Caco-2 (cell line): Measurements from ENCODE around the gene MAN1B1. TPM values are rescaled to one million over a fixed set of nuclear protein-coding genes. Genes with fewer than 3 reads are reported as not detected.

Experiments used
- BruUV-seq: library from RNA; stranded (reverse); fragments of 400-500 nt; replicated peaks from 2 replicates; lab custom pipeline; 2021; lab: Mats Ljungman, UMichigan
- CTCF ChIA-PET: fragments of 300-600 bp; sonication (Branson Sonifier 250); formaldehyde crosslinking; loops from one replicate; lab custom pipeline; 2022; ENCODE audit warnings: antibody characterized with exemption; lab: Charles Lee
- POLR2A ChIA-PET: fragments of 300-600 bp; sonication (Branson Sonifier 250); formaldehyde crosslinking; loops from one replicate; lab custom pipeline; 2022; ENCODE audit warnings: antibody characterized with exemption; lab: Charles Lee
- DNase-seq, 2 experiments: peaks; one replicate each; pipeline versions ENCODE4 v3.0.0 to v3.0.0-alpha.2; 2020 to 2022
- H3K27me3 ChIP-seq: replicated peaks from 2 replicates; pipeline ENCODE4 v1.6.0; 2011; ENCODE audit warnings: low read length; ENCODE audit not compliant: control insufficient read depth, insufficient read depth
- H3K36me3 ChIP-seq: 2 replicates; pipeline ENCODE4 v1.5.1; 2011; ENCODE audit warnings: low read length; ENCODE audit not compliant: control insufficient read depth, insufficient read depth
- H3K4me1 ChIP-seq: fragments of 250-450 bp; sonication (Bioruptor Pico); 2 replicates; pipeline ENCODE4 v1.5.1; 2020; ENCODE audit warnings: mild to moderate bottlenecking
- H3K4me3 ChIP-seq: 2 replicates; pipeline ENCODE4 v1.5.1; 2011; ENCODE audit warnings: low read depth, mild to moderate bottlenecking, control low read depth, low read length
- H3K9me3 ChIP-seq: fragments of 250-450 bp; sonication (Bioruptor Pico); 2 replicates; pipeline ENCODE4 v1.5.1; 2020; ENCODE audit warnings: mild to moderate bottlenecking, moderate library complexity
- H3K27ac Mint-ChIP-seq: one replicate; pipeline ENCODE4 v1.8.0; 2022; ENCODE audit warnings: mixed read lengths; ENCODE audit not compliant: unreplicated experiment
- H3K27me3 Mint-ChIP-seq: one replicate; pipeline ENCODE4 v1.8.0; 2022; ENCODE audit warnings: mixed read lengths; ENCODE audit not compliant: insufficient read depth, unreplicated experiment
- H3K36me3 Mint-ChIP-seq: one replicate; pipeline ENCODE4 v1.8.0; 2022; ENCODE audit warnings: mild to moderate bottlenecking, mixed read lengths; ENCODE audit not compliant: insufficient read depth, unreplicated experiment
- H3K4me1 Mint-ChIP-seq: one replicate; pipeline ENCODE4 v1.8.0; 2022; ENCODE audit warnings: low read depth, mixed read lengths; ENCODE audit not compliant: unreplicated experiment
- H3K4me3 Mint-ChIP-seq: one replicate; pipeline ENCODE4 v1.8.0; 2022; ENCODE audit warnings: mild to moderate bottlenecking, moderate library complexity, mixed read lengths; ENCODE audit not compliant: unreplicated experiment
- H3K9me3 Mint-ChIP-seq: one replicate; pipeline ENCODE4 v1.8.0; 2022; ENCODE audit warnings: mixed read lengths; ENCODE audit not compliant: unreplicated experiment
- intact Hi-C: fragments of 100-400 bp; cut with micrococcal nuclease; formaldehyde crosslinking; loops from one replicate; pipeline ENCODE4 v1.10.0; 2022; ENCODE audit not compliant: unreplicated experiment
- total RNA-seq: library from RNA; stranded (reverse); gene quantifications from 2 replicates; pipeline ENCODE4 v1.2.3, GENCODE V29; 2022
- TF ChIP-seq, protein P1 (sequence below), 2 experiments: fragments of 200-600 bp in 1 of 2; IDR thresholded peaks; 1 replicate in 1 of 2; 2 replicates in 1 of 2; pipeline versions ENCODE4 v1.5.1 to v1.8.0; 2011 to 2022; ENCODE audit warnings: antibody characterized with exemption in 1 of 2, control low read depth in 1 of 2, inconsistent platforms in 1 of 2, low read depth in 1 of 2, low read length in 1 of 2, mild to moderate bottlenecking in 1 of 2, moderate library complexity in 1 of 2; ENCODE audit not compliant: insufficient read depth in 1 of 2, severe bottlenecking in 1 of 2, unreplicated experiment in 1 of 2

Gene MAN1B1
- total RNA-seq, 1 experiment from 2014 or later: 57.7 TPM

DNA sequence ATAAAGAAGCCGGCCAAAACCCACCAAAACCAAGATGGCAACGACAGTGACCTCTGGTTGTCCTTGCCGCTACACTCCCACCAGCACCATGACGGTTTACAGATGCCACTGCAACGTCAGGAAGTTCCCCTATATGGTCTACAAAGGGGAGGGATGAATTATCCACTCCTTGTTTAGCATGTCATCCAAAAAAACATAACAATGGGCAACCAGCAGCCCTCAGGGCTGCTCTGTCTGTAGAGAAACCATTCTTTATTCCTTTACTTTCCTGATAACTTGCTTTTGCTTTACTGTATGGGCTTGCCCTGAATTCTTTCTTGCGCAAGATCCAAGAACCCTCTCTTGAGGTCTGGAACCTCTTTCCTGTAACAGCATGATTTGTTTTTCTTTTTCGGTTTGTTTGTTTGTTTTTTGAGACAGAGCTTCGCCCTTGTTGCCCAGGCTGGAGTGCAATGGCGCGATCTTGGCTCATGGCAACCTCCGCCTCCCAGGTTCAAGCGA lies 11.5 kb upstream of the MAN1B1 start:
- Mint-ChIP-seq H3K36me3 (peaks cover 13% of the 10 kb centered on the region), H3K4me1 (peaks cover 9% of the 10 kb centered on the region), H3K27ac (no peak overlapping the region), H3K9me3 (no peaks in the 10 kb centered on the region), H3K27me3 (no peaks in the 10 kb centered on the region), H3K4me3 (no peak overlapping the region)
- intact Hi-C loops: no loop called here
- peaks cover 26% of the 10 kb centered on the region for H3K4me1 ChIP-seq
- no peaks in the 10 kb centered on the region for H3K27me3 ChIP-seq
- ChIA-PET POLR2A (no interaction called here), CTCF (no interaction called here)
- BruUV-seq: no TSS peak
- no peak for DNase-seq
- TF ChIP-seq, protein P1, sequence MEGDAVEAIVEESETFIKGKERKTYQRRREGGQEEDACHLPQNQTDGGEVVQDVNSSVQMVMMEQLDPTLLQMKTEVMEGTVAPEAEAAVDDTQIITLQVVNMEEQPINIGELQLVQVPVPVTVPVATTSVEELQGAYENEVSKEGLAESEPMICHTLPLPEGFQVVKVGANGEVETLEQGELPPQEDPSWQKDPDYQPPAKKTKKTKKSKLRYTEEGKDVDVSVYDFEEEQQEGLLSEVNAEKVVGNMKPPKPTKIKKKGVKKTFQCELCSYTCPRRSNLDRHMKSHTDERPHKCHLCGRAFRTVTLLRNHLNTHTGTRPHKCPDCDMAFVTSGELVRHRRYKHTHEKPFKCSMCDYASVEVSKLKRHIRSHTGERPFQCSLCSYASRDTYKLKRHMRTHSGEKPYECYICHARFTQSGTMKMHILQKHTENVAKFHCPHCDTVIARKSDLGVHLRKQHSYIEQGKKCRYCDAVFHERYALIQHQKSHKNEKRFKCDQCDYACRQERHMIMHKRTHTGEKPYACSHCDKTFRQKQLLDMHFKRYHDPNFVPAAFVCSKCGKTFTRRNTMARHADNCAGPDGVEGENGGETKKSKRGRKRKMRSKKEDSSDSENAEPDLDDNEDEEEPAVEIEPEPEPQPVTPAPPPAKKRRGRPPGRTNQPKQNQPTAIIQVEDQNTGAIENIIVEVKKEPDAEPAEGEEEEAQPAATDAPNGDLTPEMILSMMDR (IDR thresholded peaks at IDR 0.05; ENCODE audit: insufficient read depth in 1 of 2, low read depth in 1 of 2, low read length in 1 of 2, severe bottlenecking in 1 of 2, unreplicated experiment in 1 of 2): no peak
- no peaks in the 10 kb centered on the region for H3K9me3 ChIP-seq
- H3K36me3 ChIP-seq: no peaks in the 10 kb centered on the region; the same call in 1 of the 2 replicates
- H3K4me3 ChIP-seq: no peak overlapping the region

DNA sequence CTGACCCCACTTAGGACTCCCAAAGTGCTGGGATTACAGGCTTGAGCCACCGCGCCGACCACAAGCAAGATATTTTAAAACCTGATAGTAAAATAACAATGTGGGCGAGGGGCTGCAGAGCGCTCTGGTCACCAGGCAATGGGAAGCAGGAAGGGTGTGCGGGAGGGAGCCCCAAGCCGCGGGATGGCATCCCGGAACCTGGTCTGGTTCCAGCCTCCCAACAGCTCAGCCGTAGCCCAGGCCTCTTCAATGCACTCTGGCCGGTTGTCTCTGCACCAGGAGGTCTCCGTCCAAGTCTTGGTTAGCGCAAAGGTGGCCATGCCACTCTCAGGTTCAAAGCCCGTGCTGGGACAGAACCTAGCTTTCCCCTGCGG lies 10.2 kb upstream of the MAN1B1 start:
- Mint-ChIP-seq H3K27me3 (no peaks in the 10 kb centered on the region), H3K27ac (no peak overlapping the region), H3K36me3 (peaks cover 9% of the 10 kb centered on the region), H3K4me3 (peak overlapping the region; percentile 60), H3K4me1 (no peaks in the 10 kb centered on the region), H3K9me3 (no peaks in the 10 kb centered on the region)
- DNase-seq: peak in 1 of 2 experiments; percentile 34
- H3K4me3 ChIP-seq: no peak overlapping the region; the same call in none of the 2 replicates
- ChIA-PET POLR2A (no interaction called here), CTCF (interaction anchor here (0.5 to 2.3 kb wide), 4 partner anchors 9 to 217 kb away, joined by 3 to 13 read pairs (median 5); partner anchors contain the start of gene MAN1B1)
- no peaks in the 10 kb centered on the region for H3K9me3 ChIP-seq
- H3K4me1 ChIP-seq: peaks cover 17% of the 10 kb centered on the region
- no TSS peak for BruUV-seq
- intact Hi-C loops: no loop called here
- H3K36me3 ChIP-seq: peaks cover 1% of the 10 kb centered on the region
- H3K27me3 ChIP-seq: no peaks in the 10 kb centered on the region
- TF ChIP-seq, protein P1 (IDR thresholded peaks at IDR 0.05; ENCODE audit: insufficient read depth in 1 of 2, low read depth in 1 of 2, low read length in 1 of 2, severe bottlenecking in 1 of 2, unreplicated experiment in 1 of 2): no peak

DNA sequence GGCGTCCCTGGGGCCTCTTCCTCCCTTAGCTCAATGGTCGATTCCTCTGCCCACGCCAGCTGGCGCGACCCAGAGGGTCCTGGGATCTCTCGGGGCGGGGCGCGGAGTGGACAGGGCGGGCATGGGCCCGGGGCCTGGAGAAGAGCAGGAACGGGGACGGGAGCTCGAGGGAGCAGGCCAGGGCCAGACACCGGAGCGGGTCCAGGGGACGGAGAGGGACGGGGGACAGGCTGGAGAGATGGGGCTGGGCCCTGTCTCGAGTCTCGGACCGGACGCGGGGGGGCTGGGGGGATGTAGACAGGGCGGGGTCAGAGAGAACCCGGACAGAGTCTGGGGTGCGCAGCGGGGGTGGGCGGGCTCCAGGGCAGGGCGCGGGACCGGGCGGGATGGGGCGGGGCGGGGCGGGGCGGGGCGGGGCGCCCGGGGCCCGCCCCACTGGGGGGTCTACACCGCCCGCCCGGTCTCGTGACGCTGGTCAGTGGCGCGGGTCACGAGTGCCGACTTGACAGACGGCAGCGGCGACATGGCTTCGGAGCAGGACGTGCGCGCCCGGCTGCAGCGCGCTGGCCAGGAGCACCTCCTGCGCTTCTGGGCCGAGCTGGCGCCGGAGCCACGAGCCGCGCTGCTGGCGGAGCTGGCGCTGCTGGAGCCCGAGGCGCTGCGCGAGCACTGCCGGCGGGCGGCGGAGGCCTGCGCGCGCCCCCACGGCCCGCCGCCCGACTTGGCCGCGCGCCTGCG lies 9.6 kb upstream of the MAN1B1 start, which contains the start of gene UAP1L1:
TSS of gene UAP1L1 (plus strand) at position 508 of the 738 bp plus-strand sequence. CDS start at position 524, 16 bp downstream.
- no TSS peak for BruUV-seq
- Mint-ChIP-seq H3K27ac (no peak within 1 kb of the TSS), H3K4me3 (peak within 1 kb of the TSS; percentile 60), H3K27me3 (no peaks in the 10 kb centered on the region), H3K9me3 (no peaks in the 10 kb centered on the region), H3K36me3 (peaks cover 12% of the 10 kb centered on the region), H3K4me1 (no peaks in the 10 kb centered on the region)
- Histone ChIP-seq H3K4me1 (peaks cover 17% of the 10 kb centered on the region), H3K36me3 (peaks cover 1% of the 10 kb centered on the region), H3K4me3 (peak within 1 kb of the TSS; percentile 75), H3K27me3 (no peaks in the 10 kb centered on the region), H3K9me3 (no peaks in the 10 kb centered on the region)
- TF ChIP-seq, protein P1 (IDR thresholded peaks at IDR 0.05; ENCODE audit: insufficient read depth in 1 of 2, low read depth in 1 of 2, low read length in 1 of 2, severe bottlenecking in 1 of 2, unreplicated experiment in 1 of 2): no peak
- ChIA-PET POLR2A (no interaction called here), CTCF (interaction anchor here (0.5 to 2.3 kb wide), 5 partner anchors 9 to 216 kb away, joined by 3 to 13 read pairs (median 4); partner anchors contain the start of gene MAN1B1)
- intact Hi-C loops: no loop called here
- peak; percentile 64 to 69 for DNase-seq
